GM23248 (cell line): ENCODE data around the gene SLMAP.

ENCODE experiments used
- EZH2 ChIP-seq: fragments of 200-600 bp; sonication (generic); IDR thresholded peaks from 2 replicates; pipeline ENCODE4 v1.6.1; 2018; ENCODE audit warnings: antibody characterized with exemption, mild to moderate bottlenecking; ENCODE audit not compliant: insufficient read depth, poor library complexity, severe bottlenecking
- EZH2phosphoT487 ChIP-seq: fragments of 200-600 bp; sonication (generic); IDR thresholded peaks from 2 replicates; pipeline ENCODE4 v1.6.1; 2018; ENCODE audit warnings: antibody characterized with exemption, moderate library complexity, mild to moderate bottlenecking, low read depth; ENCODE audit not compliant: insufficient read depth

DNA sequence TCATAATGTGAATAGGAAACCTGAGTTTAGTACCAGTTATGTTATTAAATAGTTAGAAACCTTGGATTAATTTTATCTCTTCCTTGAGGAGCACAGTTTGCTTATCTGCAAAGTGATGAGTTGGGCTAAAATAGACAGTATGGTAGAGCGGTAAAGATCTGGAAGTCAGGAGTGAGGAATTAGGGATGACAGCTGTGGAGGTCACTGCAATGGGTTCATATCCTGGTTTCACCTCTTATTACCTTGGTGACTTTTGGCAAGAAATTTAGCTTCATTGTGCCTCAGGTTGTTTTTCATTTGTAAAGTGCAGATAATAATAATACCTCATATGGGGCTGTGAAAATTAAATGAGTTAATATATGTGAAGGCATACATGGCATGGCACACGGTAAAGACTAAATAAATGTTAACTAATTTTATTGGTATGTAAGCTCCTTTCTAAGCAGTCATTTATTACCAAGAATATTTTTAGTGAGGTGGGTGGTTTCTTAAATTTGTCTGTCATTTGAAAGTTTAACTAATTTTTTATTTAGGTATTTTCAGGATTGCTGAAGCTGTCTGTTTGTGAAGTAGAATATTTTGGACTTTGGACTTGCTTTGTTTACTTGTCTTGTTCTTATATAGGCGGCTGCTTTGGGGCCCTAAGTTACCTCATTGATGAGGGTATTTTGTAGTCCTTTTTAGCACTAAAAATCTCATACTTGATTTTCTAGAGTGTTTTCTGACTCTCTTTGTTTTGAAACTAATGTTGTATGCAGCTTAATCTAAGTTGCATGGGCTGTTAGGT is 41.8 kb downstream of the SLMAP start:
- no peak for TF ChIP-seq EZH2
- TF ChIP-seq EZH2phosphoT487: no peak
